HL-60/S4 treated with phorbol 12-myristate 13-acetate at 8.2 ng/mL for 4 days and 3 days (cell line): ENCODE measurements around the gene BAZ1A.
"Not testable (repeated sequence)": the region's sequence is repeated elsewhere in the genome, so short reads cannot be mapped to it uniquely, and the experiment has no call there.

Source experiments
- in situ Hi-C: fragments of 300-500 bp; cut with MboI; formaldehyde crosslinking; loops from 2 replicates; pipeline ENCODE4 v1.15.0; 2022; ENCODE audit warnings: low sequenced_read_pairs

Gene BAZ1A

GRCh38 chr14:34785223-34786006 lies 89.7 kb downstream of the BAZ1A start:
- in situ Hi-C loops = no loop called here

- in situ Hi-C loops = no loop called here
Measured at GRCh38 chr14:34782031-34782430, 93.1 kb downstream of the BAZ1A start.

GRCh38 chr14:34781242-34781641 lies 93.9 kb downstream of the BAZ1A start:
- in situ Hi-C loops = no loop called here

- in situ Hi-C loops = no loop called here
Measured at GRCh38 chr14:34780646-34781045, 94.5 kb downstream of the BAZ1A start.

- in situ Hi-C loops = no loop called here
Measured at GRCh38 chr14:34778744-34779143, 96.4 kb downstream of the BAZ1A start.

GRCh38 chr14:34776611-34777010 lies 98.5 kb downstream of the BAZ1A start:
- in situ Hi-C loops = no loop called here

- in situ Hi-C loops = no loop called here
Measured at GRCh38 chr14:34775922-34776321, 99.2 kb downstream of the BAZ1A start.

GRCh38 chr14:34775342-34775741 lies 99.8 kb downstream of the BAZ1A start:
- in situ Hi-C loops = no loop called here

- in situ Hi-C loops = no loop called here
Measured at GRCh38 chr14:34770901-34771300, 104.3 kb downstream of the BAZ1A start.

- in situ Hi-C loops = no loop called here
Measured at GRCh38 chr14:34766606-34767005, 108.6 kb downstream of the BAZ1A start.

- in situ Hi-C loops = no loop called here
Measured at GRCh38 chr14:34766060-34766459, 109.1 kb downstream of the BAZ1A start.

- in situ Hi-C loops = no loop called here
Measured at GRCh38 chr14:34755215-34755614, 119.9 kb downstream of the BAZ1A start.

- in situ Hi-C loops = no loop called here
Measured at GRCh38 chr14:34754687-34755086, 120.5 kb downstream of the BAZ1A start.

GRCh38 chr14:34750670-34751069 lies 124.5 kb downstream of the BAZ1A start:
- in situ Hi-C loops = no loop called here

GRCh38 chr14:34750233-34750632 lies 124.9 kb downstream of the BAZ1A start:
- in situ Hi-C loops = no loop called here

- in situ Hi-C loops = no loop called here
Measured at GRCh38 chr14:34749408-34749807, 125.8 kb downstream of the BAZ1A start.

GRCh38 chr14:34742270-34743115 lies 132.7 kb downstream of the BAZ1A start:
- in situ Hi-C loops = no loop called here

- in situ Hi-C loops = no loop called here
Measured at GRCh38 chr14:34741840-34742239, 133.3 kb downstream of the BAZ1A start.

GRCh38 chr14:34740139-34740538 lies 135.0 kb downstream of the BAZ1A start:
- in situ Hi-C loops = not testable (repeated sequence)

GRCh38 chr14:34737079-34737478 lies 138.1 kb downstream of the BAZ1A start:
- in situ Hi-C loops = not testable (repeated sequence)

- in situ Hi-C loops = no loop called here
Measured at GRCh38 chr14:34733245-34733644, 141.9 kb downstream of the BAZ1A start.

- in situ Hi-C loops = no loop called here
Measured at GRCh38 chr14:34732802-34733201, 142.4 kb downstream of the BAZ1A start.
